Adrenal gland (tissue), 12 donors: ENCODE results near the gene AGAP3. TPM values are rescaled to one million over a fixed set of nuclear protein-coding genes. Genes with fewer than 3 reads are reported as not detected.

ENCODE experiments used
- DNase-seq, 7 donors: peaks; one replicate each; pipeline ENCODE4 v3.0.0-alpha.2; 2019 to 2020
- H3K27ac ChIP-seq, 5 donors: fragments of 200-600 bp; sonication (generic) in 4 of 5; 1 replicate in 3 of 5; 2 replicates in 2 of 5; pipeline versions ENCODE4 v1.5.1 to v1.8.0; 2016 to 2020; ENCODE audit warnings: mild to moderate bottlenecking in 1 of 5
- H3K27me3 ChIP-seq: fragments of 200-600 bp; 2 replicates; pipeline ENCODE4 v1.8.0; 2021
- H3K36me3 ChIP-seq, 2 donors: fragments of 200-600 bp; replicated peaks in 1 of 2; 1 replicate in 1 of 2; 2 replicates in 1 of 2; pipeline versions ENCODE4 v1.5.1 to v1.8.0; 2018 to 2022
- H3K4me1 ChIP-seq, 2 donors: fragments of 200-600 bp; replicated peaks in 1 of 2; 1 replicate in 1 of 2; 2 replicates in 1 of 2; pipeline versions ENCODE4 v1.5.1 to v1.8.0; 2018 to 2021
- H3K4me3 ChIP-seq, 4 donors: fragments of 200-600 bp; sonication (generic) in 3 of 4; one replicate each; pipeline ENCODE4 v1.5.1; 2016 to 2018
- H3K9me3 ChIP-seq, 3 donors: fragments of 200-600 bp; sonication (generic) in 1 of 3; replicated peaks in 1 of 3; 1 replicate in 2 of 3; 2 replicates in 1 of 3; pipeline versions ENCODE4 v1.5.1 to v1.8.0; 2016 to 2021
- CTCF ChIP-seq, 6 experiments: fragments of 450-650 bp in 4 of 6; fragments of 200-600 bp in 2 of 6; sonication (generic) in 1 of 6; IDR thresholded peaks; 1 replicate in 5 of 6; 2 replicates in 1 of 6; pipeline versions ENCODE4 v1.5.1 to v1.8.0; 2016 to 2021; ENCODE audit warnings: antibody characterized with exemption in 6 of 6, mild to moderate bottlenecking in 2 of 6, moderate library complexity in 1 of 6
- POLR2A ChIP-seq, 2 donors: fragments of 450-650 bp; IDR thresholded peaks; one replicate each; pipeline ENCODE4 v1.6.1; 2017; ENCODE audit warnings: antibody characterized with exemption in 2 of 2, mild to moderate bottlenecking in 2 of 2, moderate library complexity in 1 of 2
- WGBS, 4 donors: extraction: QIAGEN DNeasy Blood & Tissue Kit in 2 of 4; methylation state at CpG; one replicate each; pipeline versions ENCODE4 v1.1.5 to v1.1.7; 2013 to 2017; 5-methylcytosine and 5-hydroxymethylcytosine counted together
- intact Hi-C, 2 donors: fragments of 100-400 bp; cut with DNase I; formaldehyde crosslinking; loops; one replicate each; pipeline versions ENCODE4 v1.14.1 to v1.15.0; 2022 to 2023
- polyA plus RNA-seq, 3 donors: library from polyadenylated mRNA; stranded (reverse); fragments of 200-250 nt in 2 of 3; fragments of 350-450 nt in 1 of 3; fragmentation: Illumina TruSeq in 1 of 3; extraction: RNeasy Lipid Tissue Mini Kit (QIAGEN cat#74804) in 1 of 3; gene quantifications; one replicate each; pipeline ENCODE4 v1.2.3, GENCODE V29; 2013 to 2014
- total RNA-seq, 9 donors: library from RNA; depleted of rRNA in 4 of 9; stranded (reverse); fragments of >200 nt in 4 of 9; fragments of 120-200 nt in 1 of 9; fragmentation: NEBNext Ultra II Directional in 1 of 9; extraction: Animal tissue kit (Norgen Biotek cat#: 25700) in 1 of 9; gene quantifications; one replicate each; pipeline versions ENCODE4 v1.1.0 to v1.2.4, GENCODE V29; 2013 to 2023
- donor health status: healthy with polysubstance abuse.
- donor health status: Bipolar disorder and iron deficiency.
- donor health status: DM: yes; HTN: yes; CAD: no.
- donor health status: DM: no; HTN: no; CAD: no.
- donor health status: DM: no; HTN: no; CAD: no.
- donor health status: DM: yes; HTN: yes; CAD: no.

Gene AGAP3
- total and polyA plus RNA-seq, 12 donors: 17.2 to 236 (median 50.9) TPM

- peaks cover 0 to 7% of the 10 kb centered on the region in 2 donors for H3K4me1 ChIP-seq
Observed at GRCh38 chr7:151095828-151096475, 9.7 kb downstream of the AGAP3 start.

GRCh38 chr7:151099486-151100211 is 13.4 kb downstream of the AGAP3 start:
- Histone ChIP-seq H3K4me1 (no peaks in the 10 kb centered on the region), H3K4me3 (no peak overlapping the region), H3K27ac (no peak overlapping the region), H3K9me3 (no peaks in the 10 kb centered on the region), H3K36me3 (no peaks in the 10 kb centered on the region), H3K27me3 (no peaks in the 10 kb centered on the region)
- DNase-seq: no peak
- WGBS, 4 donors: 74 to 82% (median 78%) methylated on average over 18 to 20 of the region's 20 CpGs
- intact Hi-C loops: no loop called here
- TF ChIP-seq POLR2A (IDR thresholded peaks at IDR 0.05): no peak
- no peak for TF ChIP-seq CTCF (IDR thresholded peaks at IDR 0.05)

More at GRCh38 chr7:151095828-151096475, 9.7 kb downstream of the AGAP3 start:
- TF ChIP-seq POLR2A (IDR thresholded peaks at IDR 0.05) (no peak), CTCF (IDR thresholded peaks at IDR 0.05) (no peak)
- Histone ChIP-seq H3K4me3 (no peak overlapping the region), H3K27ac (peak overlapping the region in 1 of 5 donors; percentile 34), H3K9me3 (no peaks in the 10 kb centered on the region), H3K36me3 (no peaks in the 10 kb centered on the region), H3K27me3 (no peaks in the 10 kb centered on the region)
- intact Hi-C loops: no loop called here
- DNase-seq: peak in 3 of 7 donors; percentile 11 to 84 (median 26)
- 69 to 79% (median 69%) methylated on average over 10 to 17 of the region's 17 CpGs for WGBS, 4 donors

- no peak for DNase-seq
- no peaks in the 10 kb centered on the region for H3K9me3 ChIP-seq
- H3K27me3 ChIP-seq: no peaks in the 10 kb centered on the region
- intact Hi-C loops: no loop called here
- H3K36me3 ChIP-seq: no peaks in the 10 kb centered on the region
- H3K27ac ChIP-seq: no peak overlapping the region
- no peak overlapping the region for H3K4me3 ChIP-seq
- 89 to 100% (median 90%) methylated on average over 7 to 10 of the region's 10 CpGs for WGBS, 4 donors
- TF ChIP-seq POLR2A (IDR thresholded peaks at IDR 0.05): no peak
- no peak for TF ChIP-seq CTCF (IDR thresholded peaks at IDR 0.05)
- H3K4me1 ChIP-seq: no peaks in the 10 kb centered on the region
Observed at GRCh38 chr7:151100921-151101320, 14.6 kb downstream of the AGAP3 start.

- intact Hi-C loops: no loop called here
- no peak for TF ChIP-seq POLR2A (IDR thresholded peaks at IDR 0.05)
- no peak for TF ChIP-seq CTCF (IDR thresholded peaks at IDR 0.05)
- H3K4me1 ChIP-seq: no peaks in the 10 kb centered on the region
- H3K36me3 ChIP-seq: no peaks in the 10 kb centered on the region
- no peaks in the 10 kb centered on the region for H3K9me3 ChIP-seq
- no peak for DNase-seq
- no peaks in the 10 kb centered on the region for H3K27me3 ChIP-seq
- H3K4me3 ChIP-seq: no peak overlapping the region
- no peak overlapping the region for H3K27ac ChIP-seq
- WGBS, 4 donors: 86 to 92% (median 90%) methylated on average over 20 to 24 of the region's 24 CpGs
Observed at GRCh38 chr7:151101621-151102396, 15.5 kb downstream of the AGAP3 start.
